C4-2B (cell line): ENCODE results near the gene FCAR.

ENCODE experiments used
- ZFX ChIP-seq: fragments of 450-650 bp; IDR thresholded peaks from 2 replicates; pipeline ENCODE4 v1.6.1; 2017
- TF ChIP-seq, protein P1 (sequence below): fragments of 450-650 bp; conservative IDR thresholded peaks from 2 replicates; pipeline ENCODE4 v1.5.1; 2017; ENCODE audit warnings: mild to moderate bottlenecking

DNA sequence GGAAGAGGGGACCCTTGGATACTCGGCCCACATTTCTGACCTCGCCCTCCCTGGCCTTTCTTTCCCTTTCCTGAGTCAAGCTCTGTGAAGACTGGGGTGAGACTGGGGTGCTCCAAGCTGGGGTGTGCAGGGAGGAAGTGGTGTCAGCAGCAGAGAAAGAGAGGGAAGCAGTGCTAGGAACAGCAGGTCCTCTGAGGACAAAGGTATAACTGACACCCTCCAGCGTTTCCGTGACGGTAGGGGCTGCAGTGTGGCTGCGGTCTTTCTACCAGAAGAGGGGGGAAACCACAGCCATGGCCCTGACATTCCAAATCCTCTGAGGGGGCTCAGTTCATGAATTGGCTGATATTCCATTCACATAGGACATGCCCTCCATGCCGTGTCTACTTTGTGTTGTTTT, 22.7 kb upstream of the FCAR start:
- TF ChIP-seq, protein P1, sequence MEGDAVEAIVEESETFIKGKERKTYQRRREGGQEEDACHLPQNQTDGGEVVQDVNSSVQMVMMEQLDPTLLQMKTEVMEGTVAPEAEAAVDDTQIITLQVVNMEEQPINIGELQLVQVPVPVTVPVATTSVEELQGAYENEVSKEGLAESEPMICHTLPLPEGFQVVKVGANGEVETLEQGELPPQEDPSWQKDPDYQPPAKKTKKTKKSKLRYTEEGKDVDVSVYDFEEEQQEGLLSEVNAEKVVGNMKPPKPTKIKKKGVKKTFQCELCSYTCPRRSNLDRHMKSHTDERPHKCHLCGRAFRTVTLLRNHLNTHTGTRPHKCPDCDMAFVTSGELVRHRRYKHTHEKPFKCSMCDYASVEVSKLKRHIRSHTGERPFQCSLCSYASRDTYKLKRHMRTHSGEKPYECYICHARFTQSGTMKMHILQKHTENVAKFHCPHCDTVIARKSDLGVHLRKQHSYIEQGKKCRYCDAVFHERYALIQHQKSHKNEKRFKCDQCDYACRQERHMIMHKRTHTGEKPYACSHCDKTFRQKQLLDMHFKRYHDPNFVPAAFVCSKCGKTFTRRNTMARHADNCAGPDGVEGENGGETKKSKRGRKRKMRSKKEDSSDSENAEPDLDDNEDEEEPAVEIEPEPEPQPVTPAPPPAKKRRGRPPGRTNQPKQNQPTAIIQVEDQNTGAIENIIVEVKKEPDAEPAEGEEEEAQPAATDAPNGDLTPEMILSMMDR: no peak
- TF ChIP-seq ZFX: no peak
